ENCODE results near the gene PRTG.

GRCh38 chr15:55778932-55779331 lies 36.0 kb upstream of the PRTG start:
- TF ChIP-seq CTCF (IDR thresholded peaks at IDR 0.05; ENCODE audit: low read depth, low read length) (no peak), EZH2phosphoT487 (IDR thresholded peaks at IDR 0.05; ENCODE audit: low read depth) (no peak)

Measured in OCI-LY3 (cell line).